ENCODE measurements around the gene GRIA1.

Gene GRIA1

GRCh38 chr5:153613144-153613543 lies 122.7 kb downstream of the GRIA1 start:
- DNase-seq (ENCODE audit: low spot score), result no peak

DNA sequence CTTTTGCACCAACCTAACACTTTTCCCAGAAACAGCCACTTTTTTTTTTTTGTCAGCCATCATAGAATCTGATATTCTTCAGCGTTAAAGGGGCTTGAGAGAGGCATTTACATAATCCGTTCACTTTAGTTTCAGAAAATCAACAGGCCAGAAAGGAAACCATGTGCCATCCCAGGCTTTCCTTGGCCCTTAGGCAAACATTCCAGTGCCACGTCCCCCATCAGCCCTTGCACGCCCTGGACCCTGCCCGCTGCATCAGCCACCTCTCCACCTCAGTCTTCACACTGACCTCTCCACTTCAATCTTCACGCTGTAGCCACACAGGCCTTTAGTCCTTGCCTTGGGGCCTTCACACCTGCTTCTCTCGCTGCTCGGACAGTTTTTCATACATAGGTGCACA lies 123.2 kb downstream of the GRIA1 start:
- no peak for DNase-seq (ENCODE audit: low spot score)

DNA sequence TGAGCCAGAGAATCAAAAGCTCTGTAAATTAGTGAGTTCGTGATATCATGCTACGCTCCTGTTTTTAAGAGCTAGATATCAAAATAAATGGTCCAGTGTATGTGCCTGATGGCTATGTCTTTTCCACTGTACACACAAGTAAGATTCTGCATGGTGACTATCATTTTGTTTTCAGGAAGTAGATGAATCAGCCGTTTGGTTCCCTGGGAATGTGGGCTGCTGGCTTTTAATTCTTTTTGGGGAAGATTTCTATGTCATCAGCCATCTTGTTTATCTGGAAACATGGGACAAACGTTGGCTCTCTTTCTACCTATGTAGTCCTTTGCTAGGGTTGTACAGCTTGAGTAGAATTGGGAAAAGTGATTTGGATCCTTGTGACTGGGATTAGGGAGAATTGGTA lies 126.7 kb downstream of the GRIA1 start:
- DNase-seq (ENCODE audit: low spot score), result no peak

DNA sequence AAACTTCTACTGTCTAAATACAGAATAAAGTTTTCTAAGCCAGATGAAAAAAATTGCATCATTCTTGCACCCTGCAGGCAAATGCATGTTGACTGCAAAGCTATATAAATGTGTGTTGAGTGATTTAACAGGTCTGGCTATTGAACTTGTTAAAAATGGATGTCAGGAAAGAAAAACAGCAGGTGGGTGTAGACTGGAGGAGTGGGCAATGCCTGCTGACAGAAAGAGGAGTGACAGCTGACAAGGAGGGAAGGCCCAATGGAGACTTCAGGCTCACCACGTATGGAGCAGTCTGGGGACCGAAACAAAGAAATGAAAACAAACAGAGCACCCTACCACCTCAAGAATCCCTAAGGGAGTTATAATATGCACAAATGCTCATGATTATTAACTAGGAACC lies 127.8 kb downstream of the GRIA1 start:
- DNase-seq (ENCODE audit: low spot score), result no peak

DNA sequence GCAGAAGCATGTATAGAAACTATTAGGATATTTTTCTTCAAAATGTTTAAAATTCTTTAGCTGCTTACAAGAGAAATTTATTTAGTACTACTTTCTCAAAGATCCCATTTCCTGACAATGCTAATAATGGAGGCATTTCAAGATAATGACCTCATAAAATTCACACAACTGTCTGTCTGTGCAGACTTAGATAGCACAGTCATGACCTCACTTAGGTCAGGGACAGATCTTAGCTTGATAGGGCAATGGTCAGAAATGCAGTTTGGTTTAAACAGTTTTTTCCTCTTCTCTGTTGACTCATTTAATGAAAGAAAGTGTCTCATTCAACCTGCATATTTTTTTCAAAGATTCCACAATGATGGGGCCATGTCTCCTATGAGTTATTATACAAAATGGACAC lies 128.4 kb downstream of the GRIA1 start:
- no peak for DNase-seq (ENCODE audit: low spot score)

- DNase-seq (ENCODE audit: low spot score), result no peak
These were observed 129.3 kb downstream of the GRIA1 start for GRCh38 chr5:153619771-153620170.

GRCh38 chr5:153623124-153623523 lies 132.7 kb downstream of the GRIA1 start:
- DNase-seq (ENCODE audit: low spot score), result no peak

DNA sequence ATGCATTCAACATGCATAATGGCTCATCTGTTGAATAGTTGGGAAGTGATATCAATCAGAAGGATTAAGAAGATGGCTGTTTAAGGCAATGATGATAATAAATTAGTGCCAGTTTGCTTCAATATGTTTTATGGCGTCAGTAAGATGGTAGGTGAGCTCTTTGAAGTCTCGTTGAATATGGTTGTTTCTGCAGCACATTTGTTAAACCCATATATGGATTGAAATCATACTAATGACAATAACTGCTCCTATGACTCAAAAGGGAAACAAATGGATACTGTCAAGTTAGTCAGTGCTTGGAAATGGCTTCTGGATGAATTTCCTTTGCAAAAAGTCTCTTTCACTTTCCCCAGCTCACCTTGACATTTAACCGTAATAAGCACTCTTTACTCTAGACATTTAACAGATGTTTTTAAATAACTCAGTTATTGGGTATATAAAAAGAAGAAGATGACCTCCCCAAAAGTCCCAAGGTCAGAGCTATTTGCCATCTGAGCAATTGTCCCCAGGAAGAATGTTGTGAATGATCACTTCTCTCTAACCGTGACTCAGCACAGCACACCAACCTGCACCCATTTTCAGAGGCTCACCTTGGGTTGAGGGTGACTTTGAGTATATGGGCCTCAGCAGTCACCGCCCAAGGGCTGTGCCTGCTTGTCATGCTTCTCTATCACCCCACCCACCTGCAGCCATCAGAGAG lies 133.4 kb downstream of the GRIA1 start:
- DNase-seq (ENCODE audit: low spot score), result no peak

- no peak for DNase-seq (ENCODE audit: low spot score)
These were observed 133.9 kb downstream of the GRIA1 start for GRCh38 chr5:153624451-153624765.

GRCh38 chr5:153625826-153626354 lies 135.4 kb downstream of the GRIA1 start:
- DNase-seq (ENCODE audit: low spot score), result no peak

GRCh38 chr5:153626836-153627235 lies 136.4 kb downstream of the GRIA1 start:
- no peak for DNase-seq (ENCODE audit: low spot score)

- peak; percentile 34 for DNase-seq (ENCODE audit: low spot score)
These were observed 138.8 kb downstream of the GRIA1 start for GRCh38 chr5:153629027-153629895.

- DNase-seq (ENCODE audit: low spot score), result no peak
These were observed 140.1 kb downstream of the GRIA1 start for GRCh38 chr5:153630546-153630945.

DNA sequence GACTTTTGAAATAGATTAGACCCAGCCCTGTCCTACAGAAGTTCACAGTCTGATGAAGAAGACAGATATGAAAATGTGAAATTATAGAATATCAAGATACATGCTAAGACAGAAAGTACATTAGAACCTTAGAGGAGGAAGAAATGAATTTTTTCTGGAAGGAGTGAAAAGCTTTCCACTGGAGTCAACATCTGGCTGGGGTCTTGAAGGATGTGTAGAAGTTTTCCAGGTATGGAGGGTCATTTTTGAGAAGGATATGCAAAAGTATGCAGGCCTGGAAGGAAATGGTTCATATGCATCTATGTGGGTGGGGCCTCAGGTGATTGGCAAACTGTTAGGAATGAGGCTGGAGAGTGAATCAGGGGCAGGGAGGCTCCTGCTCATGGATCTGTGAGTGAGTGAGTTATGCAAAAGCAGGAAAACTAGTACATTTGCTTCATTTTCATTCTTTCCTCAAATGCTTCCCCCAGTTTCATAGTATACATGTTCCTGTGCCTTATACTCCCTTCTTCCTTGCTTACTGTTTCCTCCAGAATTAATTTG lies 142.3 kb downstream of the GRIA1 start:
- DNase-seq (ENCODE audit: low spot score), result no peak

DNA sequence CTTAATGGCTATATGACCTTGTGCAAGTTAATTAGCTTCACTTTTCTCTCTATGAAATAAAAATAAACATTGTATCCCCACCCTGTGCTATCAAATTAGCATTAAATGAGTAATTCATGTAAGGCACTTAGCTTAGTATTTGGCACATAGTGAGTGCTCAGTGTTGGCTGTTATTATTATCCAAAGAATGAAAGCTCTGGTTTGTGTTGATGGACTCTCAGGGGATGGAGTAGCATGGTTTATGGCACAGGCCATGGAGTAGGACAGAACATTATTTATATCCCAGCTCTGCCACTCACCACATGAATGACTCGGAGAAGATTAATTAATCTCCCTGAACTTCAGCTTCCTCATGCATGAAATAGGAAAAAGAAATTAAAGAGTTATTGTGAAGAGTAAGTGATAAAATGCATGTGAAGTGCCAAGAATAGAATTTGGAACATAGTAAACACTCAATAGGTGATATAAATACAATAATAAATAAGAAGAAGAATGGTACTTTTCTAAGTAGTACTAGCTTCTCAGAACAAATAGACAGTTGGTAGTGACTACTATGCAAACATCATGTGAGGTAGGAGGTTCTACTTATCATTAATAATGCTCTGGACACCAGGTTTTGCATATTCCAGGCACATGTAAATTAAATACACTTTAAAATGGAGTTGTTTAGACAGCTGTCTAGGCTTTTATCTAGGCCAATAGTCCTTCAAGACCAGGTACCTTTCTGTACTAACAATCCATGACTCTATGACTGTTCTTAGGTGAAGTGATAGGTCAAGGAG lies 146.4 kb downstream of the GRIA1 start:
- no peak for DNase-seq (ENCODE audit: low spot score)

GRCh38 chr5:153640293-153640692 lies 149.8 kb downstream of the GRIA1 start:
- no peak for DNase-seq (ENCODE audit: low spot score)

GRCh38 chr5:153641183-153641688 lies 150.8 kb downstream of the GRIA1 start:
- DNase-seq (ENCODE audit: low spot score), result no peak

GRCh38 chr5:153654504-153655200 lies 164.2 kb downstream of the GRIA1 start:
- no peak for DNase-seq (ENCODE audit: low spot score)

DNA sequence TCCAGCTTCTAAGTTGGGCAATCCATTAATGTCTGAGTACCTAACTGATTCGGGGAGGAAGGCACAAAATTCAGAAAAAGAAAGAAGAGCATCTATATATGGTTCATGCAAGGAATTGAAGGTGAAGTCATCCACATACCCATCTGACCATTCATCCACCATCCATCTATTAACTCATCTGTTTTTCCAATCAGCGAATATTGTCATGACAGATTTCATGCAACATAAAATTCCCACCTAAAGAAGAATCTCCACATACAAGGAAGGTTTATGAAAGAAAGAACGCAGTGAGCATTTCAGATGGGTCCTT lies 164.7 kb downstream of the GRIA1 start:
- DNase-seq (ENCODE audit: low spot score), result no peak

- DNase-seq (ENCODE audit: low spot score), result no peak
These were observed 167.7 kb downstream of the GRIA1 start for GRCh38 chr5:153658149-153658548.

DNA sequence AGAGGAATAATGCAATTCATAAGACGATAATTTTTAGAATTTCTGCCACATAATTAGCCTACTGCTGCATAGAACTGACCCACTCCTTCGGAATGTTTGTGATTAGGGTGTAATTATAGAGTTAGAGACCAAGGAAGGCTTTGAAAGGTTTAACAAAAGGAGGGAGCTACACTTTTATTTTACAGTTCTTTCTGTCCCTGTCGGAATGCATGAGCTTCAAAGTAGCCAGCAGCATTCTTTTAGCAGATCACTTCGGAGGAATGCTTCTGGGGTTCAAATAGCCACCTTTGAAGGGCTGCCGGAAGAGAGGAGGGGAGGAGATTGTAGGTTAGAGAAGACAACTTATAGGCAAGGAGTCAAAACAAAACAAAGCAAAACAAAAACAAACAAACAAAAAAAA lies 168.1 kb downstream of the GRIA1 start:
- DNase-seq (ENCODE audit: low spot score), result no peak

All from globus pallidus (tissue), 1 donor.